HG03097 (cell line): Measurements from ENCODE around the gene ABHD17C.

Source experiments
- ATAC-seq: cut with Tn5 transposase; IDR thresholded peaks from one replicate; pipeline ENCODE4 v1.9.1; 2021; ENCODE audit not compliant: unreplicated experiment, low FRiP score

The ABHD17C gene

GRCh38 chr15:80780416-80781221 is 85.5 kb downstream of the ABHD17C start:
- ATAC-seq = no peak

GRCh38 chr15:80783260-80783659 is 88.2 kb downstream of the ABHD17C start:
- no peak for ATAC-seq

- no peak for ATAC-seq
These were observed 90.2 kb downstream of the ABHD17C start for GRCh38 chr15:80785335-80785734.

GRCh38 chr15:80785811-80786354 is 90.8 kb downstream of the ABHD17C start:
- no peak for ATAC-seq

- ATAC-seq = no peak
These were observed 92.2 kb downstream of the ABHD17C start for GRCh38 chr15:80787316-80787715.

GRCh38 chr15:80788536-80788935 is 93.4 kb downstream of the ABHD17C start:
- no peak for ATAC-seq

GRCh38 chr15:80789296-80789695 is 94.2 kb downstream of the ABHD17C start:
- no peak for ATAC-seq

- no peak for ATAC-seq
These were observed 94.7 kb downstream of the ABHD17C start for GRCh38 chr15:80789796-80790195.

- ATAC-seq = no peak
These were observed 95.1 kb downstream of the ABHD17C start for GRCh38 chr15:80790236-80790635.

- no peak for ATAC-seq
These were observed 95.9 kb downstream of the ABHD17C start for GRCh38 chr15:80791004-80791403.

- ATAC-seq = no peak
These were observed 101.3 kb downstream of the ABHD17C start for GRCh38 chr15:80796407-80796806.

- no peak for ATAC-seq
These were observed 103.8 kb downstream of the ABHD17C start for GRCh38 chr15:80798911-80799310.

GRCh38 chr15:80800067-80800466 is 105.0 kb downstream of the ABHD17C start:
- no peak for ATAC-seq

- ATAC-seq = no peak
These were observed 107.0 kb downstream of the ABHD17C start for GRCh38 chr15:80801891-80802680.

GRCh38 chr15:80803580-80804525 is 108.7 kb downstream of the ABHD17C start:
- ATAC-seq = no peak

- ATAC-seq = no peak
These were observed 109.9 kb downstream of the ABHD17C start for GRCh38 chr15:80804970-80805495.
